ENCODE data around the gene APEX2.

DNA sequence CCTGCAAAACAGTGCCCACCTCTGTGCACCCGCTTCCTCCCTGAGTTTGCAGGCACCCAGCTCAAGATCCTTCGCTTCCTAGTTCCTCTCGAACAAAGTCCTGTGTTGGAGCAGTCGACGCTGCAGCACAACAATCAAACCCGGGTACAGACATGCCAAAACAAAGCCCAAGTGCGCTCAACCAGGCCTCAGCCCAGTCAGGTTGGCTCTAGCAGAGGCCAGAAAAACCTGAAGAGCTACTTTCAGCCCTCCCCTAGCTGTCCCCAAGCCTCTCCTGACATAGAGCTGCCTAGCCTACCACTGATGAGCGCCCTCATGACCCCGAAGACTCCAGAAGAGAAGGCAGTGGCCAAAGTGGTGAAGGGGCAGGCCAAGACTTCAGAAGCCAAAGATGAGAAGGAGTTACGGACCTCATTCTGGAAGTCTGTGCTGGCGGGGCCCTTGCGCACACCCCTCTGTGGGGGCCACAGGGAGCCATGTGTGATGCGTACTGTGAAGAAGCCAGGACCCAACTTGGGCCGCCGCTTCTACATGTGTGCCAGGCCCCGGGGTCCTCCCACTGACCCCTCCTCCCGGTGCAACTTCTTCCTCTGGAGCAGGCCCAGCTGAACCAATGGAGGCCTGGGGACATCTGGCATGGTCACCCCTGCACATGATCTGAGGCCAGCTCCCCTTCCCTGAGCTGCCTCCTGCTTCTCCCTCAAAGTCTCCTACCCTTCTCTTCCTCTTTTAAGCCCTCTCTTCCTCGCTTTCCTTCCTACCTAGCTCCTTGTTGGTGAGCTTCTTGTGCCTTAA lies 6.9 kb downstream of the APEX2 start:
- TF ChIP-seq, protein P1, sequence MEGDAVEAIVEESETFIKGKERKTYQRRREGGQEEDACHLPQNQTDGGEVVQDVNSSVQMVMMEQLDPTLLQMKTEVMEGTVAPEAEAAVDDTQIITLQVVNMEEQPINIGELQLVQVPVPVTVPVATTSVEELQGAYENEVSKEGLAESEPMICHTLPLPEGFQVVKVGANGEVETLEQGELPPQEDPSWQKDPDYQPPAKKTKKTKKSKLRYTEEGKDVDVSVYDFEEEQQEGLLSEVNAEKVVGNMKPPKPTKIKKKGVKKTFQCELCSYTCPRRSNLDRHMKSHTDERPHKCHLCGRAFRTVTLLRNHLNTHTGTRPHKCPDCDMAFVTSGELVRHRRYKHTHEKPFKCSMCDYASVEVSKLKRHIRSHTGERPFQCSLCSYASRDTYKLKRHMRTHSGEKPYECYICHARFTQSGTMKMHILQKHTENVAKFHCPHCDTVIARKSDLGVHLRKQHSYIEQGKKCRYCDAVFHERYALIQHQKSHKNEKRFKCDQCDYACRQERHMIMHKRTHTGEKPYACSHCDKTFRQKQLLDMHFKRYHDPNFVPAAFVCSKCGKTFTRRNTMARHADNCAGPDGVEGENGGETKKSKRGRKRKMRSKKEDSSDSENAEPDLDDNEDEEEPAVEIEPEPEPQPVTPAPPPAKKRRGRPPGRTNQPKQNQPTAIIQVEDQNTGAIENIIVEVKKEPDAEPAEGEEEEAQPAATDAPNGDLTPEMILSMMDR (IDR thresholded peaks at IDR 0.05; ENCODE audit: poor library complexity, severe bottlenecking) = no peak
- no peak for TF ChIP-seq EP300 (conservative IDR thresholded peaks at IDR 0.05; ENCODE audit: poor library complexity, severe bottlenecking)
- TF ChIP-seq POLR2AphosphoS5 (IDR thresholded peaks at IDR 0.05) = no peak
- no peak for TF ChIP-seq RAD21 (conservative IDR thresholded peaks at IDR 0.05)
- TF ChIP-seq MXI1 (conservative IDR thresholded peaks at IDR 0.05; ENCODE audit: poor library complexity, severe bottlenecking) = no peak
- no peak for TF ChIP-seq EZH2 (IDR thresholded peaks at IDR 0.05; ENCODE audit: borderline replicate concordance, insufficient read depth, low read length, poor library complexity, severe bottlenecking)
- TF ChIP-seq, protein P2, sequence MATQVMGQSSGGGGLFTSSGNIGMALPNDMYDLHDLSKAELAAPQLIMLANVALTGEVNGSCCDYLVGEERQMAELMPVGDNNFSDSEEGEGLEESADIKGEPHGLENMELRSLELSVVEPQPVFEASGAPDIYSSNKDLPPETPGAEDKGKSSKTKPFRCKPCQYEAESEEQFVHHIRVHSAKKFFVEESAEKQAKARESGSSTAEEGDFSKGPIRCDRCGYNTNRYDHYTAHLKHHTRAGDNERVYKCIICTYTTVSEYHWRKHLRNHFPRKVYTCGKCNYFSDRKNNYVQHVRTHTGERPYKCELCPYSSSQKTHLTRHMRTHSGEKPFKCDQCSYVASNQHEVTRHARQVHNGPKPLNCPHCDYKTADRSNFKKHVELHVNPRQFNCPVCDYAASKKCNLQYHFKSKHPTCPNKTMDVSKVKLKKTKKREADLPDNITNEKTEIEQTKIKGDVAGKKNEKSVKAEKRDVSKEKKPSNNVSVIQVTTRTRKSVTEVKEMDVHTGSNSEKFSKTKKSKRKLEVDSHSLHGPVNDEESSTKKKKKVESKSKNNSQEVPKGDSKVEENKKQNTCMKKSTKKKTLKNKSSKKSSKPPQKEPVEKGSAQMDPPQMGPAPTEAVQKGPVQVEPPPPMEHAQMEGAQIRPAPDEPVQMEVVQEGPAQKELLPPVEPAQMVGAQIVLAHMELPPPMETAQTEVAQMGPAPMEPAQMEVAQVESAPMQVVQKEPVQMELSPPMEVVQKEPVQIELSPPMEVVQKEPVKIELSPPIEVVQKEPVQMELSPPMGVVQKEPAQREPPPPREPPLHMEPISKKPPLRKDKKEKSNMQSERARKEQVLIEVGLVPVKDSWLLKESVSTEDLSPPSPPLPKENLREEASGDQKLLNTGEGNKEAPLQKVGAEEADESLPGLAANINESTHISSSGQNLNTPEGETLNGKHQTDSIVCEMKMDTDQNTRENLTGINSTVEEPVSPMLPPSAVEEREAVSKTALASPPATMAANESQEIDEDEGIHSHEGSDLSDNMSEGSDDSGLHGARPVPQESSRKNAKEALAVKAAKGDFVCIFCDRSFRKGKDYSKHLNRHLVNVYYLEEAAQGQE (IDR thresholded peaks at IDR 0.05; ENCODE audit: borderline replicate concordance) = no peak
- no peak for TF ChIP-seq SMC3 (conservative IDR thresholded peaks at IDR 0.05; ENCODE audit: poor library complexity)
- no peak for TF ChIP-seq TAF1 (IDR thresholded peaks at IDR 0.05; ENCODE audit: low read depth)
